ENCODE data around the gene TAS2R31.

The TAS2R31 gene

DNA sequence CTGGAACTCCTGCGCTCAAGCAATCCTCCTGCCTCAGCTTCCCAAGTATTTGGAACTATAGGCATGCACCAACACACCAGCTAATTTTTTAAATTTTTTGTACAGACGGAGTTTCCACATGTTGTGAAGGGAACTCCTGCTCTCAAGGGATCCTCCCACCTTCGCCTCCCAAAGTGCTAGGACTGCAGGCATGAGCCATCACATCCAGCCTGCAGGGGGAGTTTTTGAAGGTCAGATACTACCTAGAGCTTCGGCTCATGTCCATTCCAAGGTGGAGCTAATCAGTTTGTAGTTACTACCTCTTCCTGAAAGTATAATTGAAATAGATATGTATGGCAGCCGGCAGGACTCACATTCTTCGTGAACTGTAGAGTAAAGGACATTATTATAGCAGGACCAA is 5.1 kb downstream of the TAS2R31 start:
- Histone ChIP-seq H3K27ac (ENCODE audit: low read depth, low read length) (no peak overlapping the region), H4K8ac (ENCODE audit: low read depth, low read length) (no peak overlapping the region), H3K4me1 (ENCODE audit: control insufficient read depth in 1 of 2, insufficient read depth in 2 of 2, low read length in 2 of 2) (no peaks in the 10 kb centered on the region), H4K91ac (ENCODE audit: low read depth, low read length) (no peak overlapping the region), H3K36me3 (ENCODE audit: control insufficient read depth in 1 of 2, insufficient read depth in 2 of 2, low read length in 2 of 2) (peaks cover 2 to 3% of the 10 kb centered on the region in 2 experiments), H2AK5ac (ENCODE audit: low read length) (no peak overlapping the region), H3K23ac (ENCODE audit: low read length) (no peak overlapping the region), H3K4me3 (ENCODE audit: low read depth, low read length) (no peak overlapping the region), H3K27me3 (ENCODE audit: insufficient read depth, low read length) (no peaks in the 10 kb centered on the region), H3K14ac (ENCODE audit: low read length) (no peak overlapping the region), H2BK120ac (ENCODE audit: insufficient read depth, low read length, poor library complexity) (no peak overlapping the region), H3K9ac (ENCODE audit: low read length) (no peak overlapping the region), H2AFZ (ENCODE audit: insufficient read depth, low read length, poor library complexity) (no peak overlapping the region), H3K79me2 (ENCODE audit: control insufficient read depth, insufficient read depth, low read length, poor library complexity) (no peaks in the 10 kb centered on the region), H3K79me1 (ENCODE audit: low read length) (no peaks in the 10 kb centered on the region), H3K4me2 (ENCODE audit: low read length) (no peak overlapping the region), H4K12ac (ENCODE audit: low read depth, low read length) (no peak overlapping the region), H2BK5ac (ENCODE audit: low read depth, low read length, poor library complexity) (no peak overlapping the region), H3K9me3 (ENCODE audit: insufficient read depth, low read depth, low read length) (no peaks in the 10 kb centered on the region), H3K18ac (ENCODE audit: low read length) (no peak overlapping the region), H2BK12ac (ENCODE audit: low read length) (no peak overlapping the region), H3K4ac (ENCODE audit: low read depth, low read length) (no peak overlapping the region)
- DNase-seq = peak; percentile 69 to 84
- no CpG with 5 or more reads among the region's 6 CpGs for WGBS (ENCODE audit: extremely low coverage, insufficient coverage, insufficient read length)

DNA sequence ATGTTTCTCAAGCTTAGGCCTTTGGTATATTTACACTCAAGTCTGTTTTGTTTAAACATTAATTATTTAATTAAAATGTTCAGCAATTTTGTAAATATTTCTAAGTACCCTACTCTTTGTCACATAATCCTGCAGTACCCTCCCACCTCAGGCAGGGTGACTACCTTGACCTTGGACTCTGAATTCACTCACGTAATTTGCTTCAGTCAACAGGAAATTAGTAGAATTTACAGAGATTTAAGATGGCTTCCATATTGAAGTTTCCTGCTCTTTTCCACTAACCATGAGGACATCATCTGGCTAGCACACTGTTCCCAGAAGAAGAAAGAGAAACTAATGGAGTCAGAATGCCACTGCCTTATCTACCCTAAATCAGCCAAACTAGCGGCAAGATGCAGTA is 7.8 kb downstream of the TAS2R31 start:
- Histone ChIP-seq H2AK5ac (ENCODE audit: low read length) (no peak overlapping the region), H3K79me2 (ENCODE audit: control insufficient read depth, insufficient read depth, low read length, poor library complexity) (no peaks in the 10 kb centered on the region), H3K14ac (ENCODE audit: low read length) (no peak overlapping the region), H4K91ac (ENCODE audit: low read depth, low read length) (no peak overlapping the region), H3K23ac (ENCODE audit: low read length) (no peak overlapping the region), H4K12ac (ENCODE audit: low read depth, low read length) (no peak overlapping the region), H3K36me3 (ENCODE audit: control insufficient read depth in 1 of 2, insufficient read depth in 2 of 2, low read length in 2 of 2) (peaks cover 2 to 3% of the 10 kb centered on the region in 2 experiments), H3K27ac (ENCODE audit: low read depth, low read length) (no peak overlapping the region), H3K4me1 (ENCODE audit: control insufficient read depth in 1 of 2, insufficient read depth in 2 of 2, low read length in 2 of 2) (no peaks in the 10 kb centered on the region), H3K79me1 (ENCODE audit: low read length) (no peaks in the 10 kb centered on the region), H4K8ac (ENCODE audit: low read depth, low read length) (no peak overlapping the region), H3K4ac (ENCODE audit: low read depth, low read length) (no peak overlapping the region), H3K18ac (ENCODE audit: low read length) (no peak overlapping the region), H3K9me3 (ENCODE audit: insufficient read depth, low read depth, low read length) (no peaks in the 10 kb centered on the region), H3K4me3 (ENCODE audit: low read depth, low read length) (no peak overlapping the region), H2BK5ac (ENCODE audit: low read depth, low read length, poor library complexity) (no peak overlapping the region), H2BK120ac (ENCODE audit: insufficient read depth, low read length, poor library complexity) (no peak overlapping the region), H3K4me2 (ENCODE audit: low read length) (no peak overlapping the region), H3K9ac (ENCODE audit: low read length) (no peak overlapping the region), H2AFZ (ENCODE audit: insufficient read depth, low read length, poor library complexity) (no peak overlapping the region), H3K27me3 (ENCODE audit: insufficient read depth, low read length) (no peaks in the 10 kb centered on the region), H2BK12ac (ENCODE audit: low read length) (no peak overlapping the region)
- no peak for DNase-seq
- WGBS (ENCODE audit: extremely low coverage, insufficient coverage, insufficient read length) = no CpG with 5 or more reads among the region's 2 CpGs

DNA sequence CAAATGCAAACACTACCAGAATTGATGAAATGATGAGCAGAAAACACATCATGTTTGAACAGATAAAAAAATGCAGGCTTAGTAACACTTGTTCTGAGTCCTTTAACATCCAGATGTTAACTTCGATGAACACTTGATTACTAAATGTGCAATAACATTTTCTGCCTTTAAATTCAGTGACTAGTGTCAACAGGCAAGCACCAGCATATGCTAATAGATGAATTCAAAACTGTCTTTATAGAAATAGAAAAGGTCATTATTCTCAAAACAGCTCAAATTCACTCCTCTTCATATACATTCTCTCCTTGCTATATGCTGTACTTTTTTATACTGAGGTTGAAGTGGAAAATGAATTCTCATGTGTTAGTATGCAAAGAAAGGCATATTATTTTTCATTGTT is 8.7 kb downstream of the TAS2R31 start, which contains the start of gene TAS2R19:
Gene TAS2R19 (minus strand): TSS at position 101 of the 400 bp plus-strand sequence. CDS start 49 bp downstream, at position 52.
- no peaks in the 10 kb centered on the region for H3K9me3 ChIP-seq (ENCODE audit: insufficient read depth, low read depth, low read length)
- no CpG with 5 or more reads among the region's 1 CpG for WGBS (ENCODE audit: extremely low coverage, insufficient coverage, insufficient read length)
- H3K79me2 ChIP-seq (ENCODE audit: control insufficient read depth, insufficient read depth, low read length, poor library complexity) = no peaks in the 10 kb centered on the region
- H3K36me3 ChIP-seq (ENCODE audit: control insufficient read depth in 1 of 2, insufficient read depth in 2 of 2, low read length in 2 of 2) = peaks cover 0 to 2% of the 10 kb centered on the region in 2 experiments
- no peak within 1 kb of the TSS for H2BK120ac ChIP-seq (ENCODE audit: insufficient read depth, low read length, poor library complexity)
- no peak within 1 kb of the TSS for H3K23ac ChIP-seq (ENCODE audit: low read length)
- H3K18ac ChIP-seq (ENCODE audit: low read length) = no peak within 1 kb of the TSS
- no peak within 1 kb of the TSS for H3K9ac ChIP-seq (ENCODE audit: low read length)
- no peaks in the 10 kb centered on the region for H3K27me3 ChIP-seq (ENCODE audit: insufficient read depth, low read length)
- H3K4me1 ChIP-seq (ENCODE audit: control insufficient read depth in 1 of 2, insufficient read depth in 2 of 2, low read length in 2 of 2) = no peaks in the 10 kb centered on the region
- H3K4me2 ChIP-seq (ENCODE audit: low read length) = no peak within 1 kb of the TSS
- no peak within 1 kb of the TSS for H2AK5ac ChIP-seq (ENCODE audit: low read length)
- no peak within 1 kb of the TSS for H3K27ac ChIP-seq (ENCODE audit: low read depth, low read length)
- H4K12ac ChIP-seq (ENCODE audit: low read depth, low read length) = no peak within 1 kb of the TSS
- no peak within 1 kb of the TSS for H3K4me3 ChIP-seq (ENCODE audit: low read depth, low read length)
- no peak within 1 kb of the TSS for H4K8ac ChIP-seq (ENCODE audit: low read depth, low read length)
- H2AFZ ChIP-seq (ENCODE audit: insufficient read depth, low read length, poor library complexity) = no peak within 1 kb of the TSS
- H3K79me1 ChIP-seq (ENCODE audit: low read length) = no peaks in the 10 kb centered on the region
- H2BK5ac ChIP-seq (ENCODE audit: low read depth, low read length, poor library complexity) = no peak within 1 kb of the TSS
- H4K91ac ChIP-seq (ENCODE audit: low read depth, low read length) = no peak within 1 kb of the TSS
- no peak within 1 kb of the TSS for H2BK12ac ChIP-seq (ENCODE audit: low read length)
- H3K14ac ChIP-seq (ENCODE audit: low read length) = no peak within 1 kb of the TSS
- DNase-seq = no peak
- H3K4ac ChIP-seq (ENCODE audit: low read depth, low read length) = no peak within 1 kb of the TSS

DNA sequence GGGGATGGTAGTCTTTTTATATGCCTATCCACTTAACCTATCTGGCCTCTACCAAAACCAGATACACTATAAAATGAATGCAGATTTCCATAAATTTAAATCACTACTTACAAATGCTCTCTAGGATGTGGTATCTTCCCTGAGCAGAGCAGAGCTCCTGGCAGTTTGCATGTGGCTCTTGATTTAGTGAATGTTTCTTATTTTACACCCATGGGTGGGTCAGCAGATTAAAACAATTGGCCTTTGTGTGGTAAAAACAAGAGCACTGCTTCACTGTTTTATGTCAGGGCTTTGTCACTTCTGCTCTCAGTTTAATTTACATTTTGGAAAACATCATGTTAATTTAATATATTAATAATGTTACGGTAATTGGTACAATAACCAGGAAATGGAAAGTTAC is 14.3 kb downstream of the TAS2R31 start:
- peaks cover 11 to 14% of the 10 kb centered on the region in 2 experiments for H3K4me1 ChIP-seq (ENCODE audit: control insufficient read depth in 1 of 2, insufficient read depth in 2 of 2, low read length in 2 of 2)
- H3K27me3 ChIP-seq (ENCODE audit: insufficient read depth, low read length) = no peaks in the 10 kb centered on the region
- H3K4me3 ChIP-seq (ENCODE audit: low read depth, low read length) = no peak overlapping the region
- H4K8ac ChIP-seq (ENCODE audit: low read depth, low read length) = no peak overlapping the region
- peaks cover 3% of the 10 kb centered on the region for H3K79me1 ChIP-seq (ENCODE audit: low read length)
- no peak overlapping the region for H2AFZ ChIP-seq (ENCODE audit: insufficient read depth, low read length, poor library complexity)
- H3K79me2 ChIP-seq (ENCODE audit: control insufficient read depth, insufficient read depth, low read length, poor library complexity) = no peaks in the 10 kb centered on the region
- no peaks in the 10 kb centered on the region for H3K36me3 ChIP-seq (ENCODE audit: control insufficient read depth in 1 of 2, insufficient read depth in 2 of 2, low read length in 2 of 2)
- no peak overlapping the region for H2BK5ac ChIP-seq (ENCODE audit: low read depth, low read length, poor library complexity)
- no peak overlapping the region for H3K14ac ChIP-seq (ENCODE audit: low read length)
- H3K4ac ChIP-seq (ENCODE audit: low read depth, low read length) = no peak overlapping the region
- no peaks in the 10 kb centered on the region for H3K9me3 ChIP-seq (ENCODE audit: insufficient read depth, low read depth, low read length)
- H3K4me2 ChIP-seq (ENCODE audit: low read length) = no peak overlapping the region
- no peak overlapping the region for H3K23ac ChIP-seq (ENCODE audit: low read length)
- H3K9ac ChIP-seq (ENCODE audit: low read length) = no peak overlapping the region
- H4K91ac ChIP-seq (ENCODE audit: low read depth, low read length) = no peak overlapping the region
- H2AK5ac ChIP-seq (ENCODE audit: low read length) = no peak overlapping the region
- no peak overlapping the region for H2BK120ac ChIP-seq (ENCODE audit: insufficient read depth, low read length, poor library complexity)
- no peak overlapping the region for H3K18ac ChIP-seq (ENCODE audit: low read length)
- no peak for DNase-seq
- no peak overlapping the region for H3K27ac ChIP-seq (ENCODE audit: low read depth, low read length)
- H2BK12ac ChIP-seq (ENCODE audit: low read length) = no peak overlapping the region
- no CpG with 5 or more reads among the region's 1 CpG for whole genome bisulfite sequencing (ENCODE audit: extremely low coverage, insufficient coverage, insufficient read length)
- H4K12ac ChIP-seq (ENCODE audit: low read depth, low read length) = no peak overlapping the region
